Adipocyte (in vitro differentiated cells): Measurements from ENCODE around the gene SH3RF3.

Source experiments
- DNase-seq: peaks from one replicate; pipeline ENCODE4 v3.0.0-alpha.2; 2015; ENCODE audit warnings: low read depth
- H3K27me3 ChIP-seq: replicated peaks from 2 replicates; pipeline ENCODE4 v1.7.0; 2013; ENCODE audit warnings: mild to moderate bottlenecking, low read length, moderate library complexity; ENCODE audit not compliant: control insufficient read depth, insufficient read depth
- H3K36me3 ChIP-seq: 2 replicates; pipeline ENCODE4 v1.7.0; 2013; ENCODE audit warnings: low read length, mild to moderate bottlenecking, moderate library complexity; ENCODE audit not compliant: control insufficient read depth, insufficient read depth, severe bottlenecking
- H3K4me1 ChIP-seq: 2 replicates; pipeline ENCODE4 v1.7.0; 2013; ENCODE audit warnings: mild to moderate bottlenecking, low read length, moderate library complexity; ENCODE audit not compliant: control insufficient read depth, insufficient read depth
- H3K4me3 ChIP-seq: 2 replicates; pipeline ENCODE4 v1.7.0; 2013; ENCODE audit warnings: mild to moderate bottlenecking, low read length, moderate library complexity
- H3K9ac ChIP-seq: 2 replicates; pipeline ENCODE4 v1.7.0; 2013; ENCODE audit warnings: mild to moderate bottlenecking, low read length, moderate library complexity
- H3K9me3 ChIP-seq: 2 replicates; pipeline ENCODE4 v1.7.0; 2013; ENCODE audit warnings: mild to moderate bottlenecking, low read length, moderate library complexity; ENCODE audit not compliant: control insufficient read depth

The SH3RF3 gene

GRCh38 chr2:109383505-109384307, 254.7 kb downstream of the SH3RF3 start:
- Histone ChIP-seq H3K4me3 (no peak overlapping the region), H3K36me3 (no peaks in the 10 kb centered on the region), H3K9ac (no peak overlapping the region), H3K9me3 (no peaks in the 10 kb centered on the region), H3K27me3 (no peaks in the 10 kb centered on the region), H3K4me1 (peaks cover 10% of the 10 kb centered on the region)
- no peak for DNase-seq

- peaks cover 10% of the 10 kb centered on the region for H3K4me1 ChIP-seq
- no peak overlapping the region for H3K4me3 ChIP-seq
- H3K9ac ChIP-seq: no peak overlapping the region
- H3K9me3 ChIP-seq: no peaks in the 10 kb centered on the region
- H3K27me3 ChIP-seq: no peaks in the 10 kb centered on the region
- H3K36me3 ChIP-seq: no peaks in the 10 kb centered on the region
- no peak for DNase-seq
Measured at GRCh38 chr2:109384308-109385271, 255.6 kb downstream of the SH3RF3 start.

- no peaks in the 10 kb centered on the region for H3K27me3 ChIP-seq
- no peak overlapping the region for H3K4me3 ChIP-seq
- no peaks in the 10 kb centered on the region for H3K9me3 ChIP-seq
- peaks cover 10% of the 10 kb centered on the region for H3K4me1 ChIP-seq
- no peak overlapping the region for H3K9ac ChIP-seq
- H3K36me3 ChIP-seq: no peaks in the 10 kb centered on the region
- no peak for DNase-seq
Measured at GRCh38 chr2:109385506-109385905, 256.5 kb downstream of the SH3RF3 start.

- Histone ChIP-seq H3K4me1 (peaks cover 10% of the 10 kb centered on the region), H3K9ac (no peak overlapping the region), H3K9me3 (no peaks in the 10 kb centered on the region), H3K27me3 (no peaks in the 10 kb centered on the region), H3K4me3 (no peak overlapping the region), H3K36me3 (no peaks in the 10 kb centered on the region)
- no peak for DNase-seq
Measured at GRCh38 chr2:109386004-109386695, 257.1 kb downstream of the SH3RF3 start.

- DNase-seq: no peak
- Histone ChIP-seq H3K4me1 (peaks cover 10% of the 10 kb centered on the region), H3K36me3 (no peaks in the 10 kb centered on the region), H3K9ac (no peak overlapping the region), H3K27me3 (no peaks in the 10 kb centered on the region), H3K9me3 (no peaks in the 10 kb centered on the region), H3K4me3 (no peak overlapping the region)
Measured at GRCh38 chr2:109387221-109387735, 258.3 kb downstream of the SH3RF3 start.

- H3K36me3 ChIP-seq: no peaks in the 10 kb centered on the region
Measured at GRCh38 chr2:109387778-109388469, 258.9 kb downstream of the SH3RF3 start.

GRCh38 chr2:109391243-109391642, 262.2 kb downstream of the SH3RF3 start:
- no peaks in the 10 kb centered on the region for H3K27me3 ChIP-seq
- no peaks in the 10 kb centered on the region for H3K36me3 ChIP-seq
- no peak for DNase-seq
- no peak overlapping the region for H3K9ac ChIP-seq
- no peak overlapping the region for H3K4me3 ChIP-seq
- no peaks in the 10 kb centered on the region for H3K4me1 ChIP-seq
- no peaks in the 10 kb centered on the region for H3K9me3 ChIP-seq

More at GRCh38 chr2:109387778-109388469, 258.9 kb downstream of the SH3RF3 start:
- Histone ChIP-seq H3K27me3 (no peaks in the 10 kb centered on the region), H3K9me3 (no peaks in the 10 kb centered on the region), H3K4me1 (peaks cover 6% of the 10 kb centered on the region), H3K9ac (no peak overlapping the region), H3K4me3 (no peak overlapping the region)
- DNase-seq: no peak

GRCh38 chr2:109392140-109392539, 263.1 kb downstream of the SH3RF3 start:
- no peaks in the 10 kb centered on the region for H3K27me3 ChIP-seq
- no peak overlapping the region for H3K4me3 ChIP-seq
- no peak for DNase-seq
- H3K9me3 ChIP-seq: no peaks in the 10 kb centered on the region
- no peaks in the 10 kb centered on the region for H3K4me1 ChIP-seq
- no peak overlapping the region for H3K9ac ChIP-seq
- no peaks in the 10 kb centered on the region for H3K36me3 ChIP-seq

- Histone ChIP-seq H3K9me3 (no peaks in the 10 kb centered on the region), H3K4me1 (no peaks in the 10 kb centered on the region), H3K36me3 (no peaks in the 10 kb centered on the region), H3K27me3 (no peaks in the 10 kb centered on the region), H3K4me3 (no peak overlapping the region), H3K9ac (no peak overlapping the region)
- DNase-seq: no peak
Measured at GRCh38 chr2:109392816-109393661, 264.0 kb downstream of the SH3RF3 start.

GRCh38 chr2:109393662-109393972, 264.6 kb downstream of the SH3RF3 start:
- Histone ChIP-seq H3K36me3 (no peaks in the 10 kb centered on the region), H3K27me3 (no peaks in the 10 kb centered on the region), H3K4me1 (no peaks in the 10 kb centered on the region), H3K9me3 (no peaks in the 10 kb centered on the region), H3K9ac (no peak overlapping the region), H3K4me3 (no peak overlapping the region)
- DNase-seq: no peak
